Activated effector memory CD4-positive, alpha-beta T cell treated with Interleukin-2 at 50 U/mL for 16 hours (primary cell): ENCODE data around the gene INPP4A.

ENCODE experiments used
- DNase-seq: peaks from one replicate; pipeline ENCODE4 v3.0.0-alpha.2; 2020

INPP4A gene

GRCh38 chr2:98519156-98519555 is 74.5 kb downstream of the INPP4A start:
- no peak for DNase-seq

GRCh38 chr2:98519851-98520250 is 75.2 kb downstream of the INPP4A start:
- no peak for DNase-seq

GRCh38 chr2:98520806-98521205 is 76.1 kb downstream of the INPP4A start:
- no peak for DNase-seq

GRCh38 chr2:98521266-98521665 is 76.6 kb downstream of the INPP4A start:
- DNase-seq: no peak

GRCh38 chr2:98522854-98523253 is 78.2 kb downstream of the INPP4A start:
- no peak for DNase-seq

- DNase-seq: no peak
Observed at GRCh38 chr2:98524168-98524567, 79.5 kb downstream of the INPP4A start.

- DNase-seq: no peak
Observed at GRCh38 chr2:98528349-98528748, 83.7 kb downstream of the INPP4A start.

GRCh38 chr2:98530114-98530513 is 85.5 kb downstream of the INPP4A start:
- no peak for DNase-seq

GRCh38 chr2:98532756-98533155 is 88.1 kb downstream of the INPP4A start:
- no peak for DNase-seq

GRCh38 chr2:98533547-98533946 is 88.9 kb downstream of the INPP4A start:
- DNase-seq: no peak

- no peak for DNase-seq
Observed at GRCh38 chr2:98534761-98535160, 90.1 kb downstream of the INPP4A start.

GRCh38 chr2:98535971-98536677 is 91.5 kb downstream of the INPP4A start:
- DNase-seq: no peak

- no peak for DNase-seq
Observed at GRCh38 chr2:98537390-98538126, 92.9 kb downstream of the INPP4A start.

GRCh38 chr2:98538280-98539041 is 93.8 kb downstream of the INPP4A start:
- no peak for DNase-seq

GRCh38 chr2:98539056-98539735 is 94.5 kb downstream of the INPP4A start:
- no peak for DNase-seq

- DNase-seq: no peak
Observed at GRCh38 chr2:98540536-98540935, 95.9 kb downstream of the INPP4A start.

GRCh38 chr2:98541489-98541888 is 96.8 kb downstream of the INPP4A start:
- no peak for DNase-seq

GRCh38 chr2:98541906-98542305 is 97.2 kb downstream of the INPP4A start:
- no peak for DNase-seq

GRCh38 chr2:98543214-98543613 is 98.6 kb downstream of the INPP4A start:
- no peak for DNase-seq

- DNase-seq: no peak
Observed at GRCh38 chr2:98543842-98544241, 99.2 kb downstream of the INPP4A start.

- no peak for DNase-seq
Observed at GRCh38 chr2:98545591-98545990, 100.9 kb downstream of the INPP4A start.

GRCh38 chr2:98546186-98546585 is 101.5 kb downstream of the INPP4A start:
- DNase-seq: no peak

- no peak for DNase-seq
Observed at GRCh38 chr2:98547092-98547790, 102.6 kb downstream of the INPP4A start.
